K562 treated with DMSO at 1 percent for 48 hours (cell line): Measurements from ENCODE around the gene MOK. TPM values are rescaled to one million over a fixed set of nuclear protein-coding genes. Genes with fewer than 3 reads are reported as not detected.

Source experiments
- total RNA-seq: library from RNA; unstranded; fragments of 300-600 nt; gene quantifications from 2 replicates; pipeline ENCODE4 v1.2.3, GENCODE V29; 2022; ENCODE audit warnings: low replicate concordance; ENCODE audit errors: extremely low read depth

Gene MOK
- not detected in 2 replicates for total RNA-seq

GRCh38 chr14:102304611-102305506 is at the start of gene MOK:
Gene MOK (minus strand): TSS chr14:102305164. CDS start chr14:102304968, 196 bp downstream.

GRCh38 chr14:102319351-102320032 is 14.5 kb upstream of the MOK start, which contains the start of gene ZNF839:
Gene ZNF839 (plus strand): TSS chr14:102319746. CDS start chr14:102319766, 20 bp downstream.

Other genes starting within 250 kb of the MOK start
- 400 and 561 TPM in 2 replicates for gene HSP90AA1, start 218.1 kb downstream of the MOK start, total RNA-seq
- not detected in 2 replicates for gene WDR20, start 165.3 kb downstream of the MOK start, total RNA-seq
- not detected in 2 replicates for gene ZNF839, start 14.6 kb upstream of the MOK start, total RNA-seq
- gene CINP, start 57.7 kb upstream of the MOK start, total RNA-seq: not detected in 2 replicates
- gene TECPR2, start 57.8 kb upstream of the MOK start, total RNA-seq: not detected in 2 replicates
- 404 TPM in 1 of 2 replicates, not detected in the other for gene ANKRD9, start 204.6 kb upstream of the MOK start, total RNA-seq